ENCODE results near the gene CRYM.
"Not testable (repeated sequence)": the region's sequence is repeated elsewhere in the genome, so short reads cannot be mapped to it uniquely, and the experiment has no call there.

The CRYM gene

DNA sequence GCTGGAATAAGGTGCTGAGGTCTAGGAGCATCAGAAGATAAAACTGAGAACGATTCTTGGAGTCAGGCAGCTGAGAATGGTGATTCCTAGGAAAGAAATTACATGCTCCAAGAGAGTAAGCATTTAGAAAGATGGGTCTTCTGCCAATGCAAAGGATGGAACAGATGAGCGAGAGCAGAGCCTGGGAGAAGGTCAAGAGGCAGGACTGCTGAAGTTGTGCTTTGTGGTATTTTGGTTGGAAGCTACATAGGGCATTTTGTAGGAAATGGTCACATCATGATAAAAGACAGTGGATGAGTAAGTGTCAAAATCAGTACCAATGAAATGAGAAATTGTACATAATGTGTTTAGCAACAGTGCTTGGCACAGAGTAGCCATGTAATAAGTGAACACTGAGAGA is 1.4 kb upstream of the CRYM start:
- no peak for ATAC-seq
- no peak for DNase-seq

DNA sequence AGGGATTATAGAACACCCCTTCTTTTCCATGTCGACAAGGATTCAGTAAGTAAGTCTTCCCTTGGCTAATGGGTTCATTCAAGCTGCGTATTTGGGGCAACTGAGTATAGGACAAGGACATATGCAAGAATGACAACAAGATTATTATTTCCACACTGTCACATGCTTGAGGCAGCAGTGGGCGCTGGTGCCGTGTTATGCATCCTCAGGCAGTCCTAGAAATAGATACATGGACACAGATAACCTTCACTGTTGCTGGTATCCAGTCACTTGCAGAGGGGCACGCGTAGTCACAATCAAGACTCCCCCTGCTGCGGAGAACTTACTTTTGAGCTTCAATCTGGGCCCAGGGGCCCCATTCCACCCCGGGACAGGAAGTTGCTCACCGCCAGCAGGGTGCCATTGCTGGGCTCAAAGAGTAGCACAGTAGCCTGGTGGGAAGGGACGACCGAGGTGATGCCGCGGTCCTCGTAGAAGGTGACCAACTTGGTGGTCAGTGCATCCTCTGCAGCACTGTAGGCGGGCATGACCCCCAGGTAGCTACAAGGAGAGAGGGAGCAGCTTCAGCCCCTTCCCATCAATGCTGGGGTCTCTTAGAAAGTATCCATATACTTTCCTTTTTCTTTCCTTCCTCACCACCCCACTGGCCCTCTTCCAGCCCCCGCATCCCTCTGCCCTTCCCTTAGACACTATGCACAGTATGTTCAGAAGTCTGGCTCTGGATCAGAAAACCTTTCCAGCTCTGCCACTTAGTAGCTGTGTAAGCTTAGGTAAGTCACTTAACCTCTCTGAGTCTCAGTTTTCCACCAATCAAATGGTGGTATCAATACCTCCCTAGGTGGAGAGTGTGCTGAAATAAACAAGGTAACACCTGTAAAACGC is 804 bp downstream of the CRYM start:
- no peak for DNase-seq
- ATAC-seq = no peak

- DNase-seq = no peak
- no peak for ATAC-seq
These were observed 2.0 kb downstream of the CRYM start for GRCh38 chr16:21276090-21276489.

- ATAC-seq (no peak), DNase-seq (no peak)
These were observed 2.6 kb downstream of the CRYM start for GRCh38 chr16:21275529-21275928.

- no peak for ATAC-seq
- no peak for DNase-seq
These were observed 3.8 kb downstream of the CRYM start for GRCh38 chr16:21274172-21274726.

GRCh38 chr16:21272763-21273162 is 5.3 kb downstream of the CRYM start:
- ATAC-seq, DNase-seq: not testable (repeated sequence)

GRCh38 chr16:21272253-21272652 is 5.8 kb downstream of the CRYM start:
- ATAC-seq = no peak
- DNase-seq = no peak

GRCh38 chr16:21268236-21268635 is 9.9 kb downstream of the CRYM start:
- no peak for ATAC-seq

GRCh38 chr16:21267298-21267697 is 10.8 kb downstream of the CRYM start:
- ATAC-seq = no peak
- no peak for DNase-seq

More at GRCh38 chr16:21268236-21268635, 9.9 kb downstream of the CRYM start:
- DNase-seq = no peak

DNA sequence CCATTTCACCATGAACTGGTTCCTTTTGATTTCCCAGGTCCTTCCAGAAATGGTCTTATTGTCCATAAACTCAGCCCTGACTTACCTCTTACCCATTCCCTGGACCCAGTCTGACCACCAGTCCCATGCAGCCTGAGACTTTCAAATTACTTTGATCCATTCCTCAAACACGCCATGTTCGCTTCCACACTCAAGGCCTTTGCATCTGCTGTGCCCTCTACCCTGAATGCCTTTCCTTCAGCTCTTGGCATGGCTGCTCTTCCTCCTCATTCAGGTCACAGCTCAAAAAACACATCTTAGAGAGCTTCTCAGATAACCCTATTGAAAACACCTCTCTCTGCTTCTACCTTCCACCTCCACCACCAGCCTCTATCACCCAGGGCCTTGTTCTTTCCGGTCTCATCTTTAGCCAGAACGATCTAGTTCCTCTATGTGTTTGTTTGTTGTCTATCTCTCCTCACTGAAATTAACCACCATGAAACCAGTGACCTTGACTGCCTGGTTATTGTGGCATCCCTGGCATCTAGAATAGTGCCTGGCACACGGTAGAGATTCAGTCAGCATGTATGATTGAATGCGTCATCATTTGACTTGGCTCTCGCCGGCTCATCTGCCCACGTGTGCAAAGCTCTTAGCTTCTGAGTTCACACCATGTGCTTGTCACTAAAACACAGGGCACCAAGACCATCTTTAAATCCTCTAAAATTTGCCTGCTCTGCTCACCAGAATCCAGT is 12.8 kb downstream of the CRYM start:
- DNase-seq (no peak), ATAC-seq (no peak)

DNA sequence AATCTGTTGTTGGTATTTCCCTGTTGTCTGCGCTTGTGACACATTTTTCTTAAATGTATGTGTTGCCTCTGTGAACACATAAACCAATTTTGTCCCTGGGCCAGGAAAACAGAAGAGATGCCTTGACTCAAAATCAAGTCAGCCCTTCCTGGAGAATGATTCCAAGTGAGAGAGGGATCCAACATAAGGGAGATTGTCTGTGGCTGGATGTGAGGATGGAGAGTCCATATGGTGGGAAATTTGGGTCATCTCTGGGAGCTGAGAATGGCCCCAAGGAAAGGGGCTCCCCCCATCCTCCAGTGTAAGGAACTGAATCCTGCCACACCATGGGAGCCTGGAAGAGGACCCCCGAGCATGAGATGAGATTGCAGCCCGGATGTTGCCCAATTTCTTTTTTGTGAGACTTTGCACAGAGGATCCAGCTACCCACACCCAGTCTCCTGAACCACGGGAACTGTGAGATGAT is 13.5 kb downstream of the CRYM start:
- no peak for DNase-seq
- ATAC-seq = no peak

- ATAC-seq = no peak
These were observed 14.2 kb downstream of the CRYM start for GRCh38 chr16:21263640-21264570.

DNA sequence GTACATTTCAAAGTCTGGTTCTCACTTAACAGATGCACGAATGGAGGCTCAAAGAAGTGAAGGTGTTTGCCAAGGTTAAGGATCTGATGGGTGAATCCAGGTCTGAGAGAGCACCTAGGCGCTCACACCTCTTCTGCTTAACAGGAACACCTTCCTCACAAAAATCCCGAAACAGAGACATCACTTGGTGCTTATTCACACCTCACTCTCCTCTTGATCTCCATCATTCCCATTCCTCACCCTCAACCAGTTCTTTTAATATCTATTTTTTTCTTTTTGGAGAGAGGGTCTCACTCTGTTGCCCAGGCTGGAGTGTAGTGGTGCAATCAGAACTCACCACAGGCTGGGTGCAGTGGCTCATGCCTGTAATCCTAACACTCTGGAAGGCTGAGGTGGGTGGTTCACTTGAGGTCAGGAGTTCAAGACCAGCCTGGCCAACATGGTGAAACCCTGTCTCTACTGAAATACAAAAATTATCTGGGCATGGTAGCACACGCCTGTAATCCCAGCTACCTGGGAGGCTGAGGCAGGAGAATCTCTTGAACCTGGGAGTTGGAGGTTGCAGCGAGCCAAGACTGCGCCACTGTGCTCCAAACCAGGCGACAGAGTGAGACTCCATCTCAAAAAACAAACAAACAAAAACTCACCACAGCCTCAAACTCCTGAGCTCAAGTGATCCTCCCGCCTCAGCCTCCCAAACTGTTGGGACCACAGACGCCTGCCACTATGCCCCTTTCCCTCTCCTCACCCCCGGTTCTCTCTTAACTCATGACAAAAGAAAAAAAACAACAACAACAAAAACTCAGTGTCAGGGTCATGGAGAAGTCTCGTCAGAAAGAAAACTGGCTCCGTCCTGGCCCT is 15.1 kb downstream of the CRYM start:
- no peak for ATAC-seq
- DNase-seq = no peak

More at GRCh38 chr16:21263640-21264570, 14.2 kb downstream of the CRYM start:
- no peak for DNase-seq

DNA sequence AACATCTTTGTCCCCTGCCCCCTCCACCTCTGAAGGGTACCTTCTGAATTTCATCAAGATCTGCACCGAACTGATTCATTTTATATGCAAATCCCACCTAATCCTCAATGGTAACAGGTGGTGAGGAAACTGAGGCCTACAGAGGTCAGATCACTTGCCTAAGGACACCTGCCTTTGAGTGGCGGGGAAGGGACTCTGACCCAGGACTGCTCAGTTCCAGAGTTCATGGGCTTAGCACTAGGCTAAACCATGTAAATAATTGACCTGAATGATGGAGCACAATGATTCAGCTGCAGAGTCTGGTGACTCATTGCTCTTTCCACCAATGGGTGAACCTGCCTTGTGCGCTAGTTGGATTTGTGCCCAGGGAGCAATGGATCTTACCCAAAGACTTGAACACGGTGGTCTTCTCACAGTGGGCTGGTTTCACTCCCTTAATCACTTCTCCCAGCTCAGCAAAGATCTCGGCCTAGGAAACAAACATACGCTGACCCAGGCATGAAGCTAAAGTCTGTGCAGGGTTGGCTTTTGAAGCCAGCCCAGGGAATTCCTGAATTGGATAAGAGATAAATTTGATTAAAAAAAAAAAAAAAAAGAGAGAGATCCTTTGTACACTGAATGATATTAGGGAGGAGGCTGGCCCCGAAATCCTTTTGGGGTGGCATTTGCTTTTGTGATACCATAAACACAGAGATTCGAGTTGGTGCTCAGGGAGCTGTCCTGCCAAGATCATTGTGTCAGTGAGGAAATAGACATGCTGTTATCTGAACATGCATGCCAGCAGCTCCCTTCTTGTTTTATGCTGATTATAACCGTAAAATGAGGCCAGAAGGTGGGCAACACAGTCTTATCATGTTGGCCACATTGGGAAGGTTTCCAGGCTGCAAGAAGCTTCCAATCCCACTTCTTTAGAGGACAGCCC is 17.0 kb downstream of the CRYM start:
- no peak for DNase-seq

GRCh38 chr16:21257284-21257683 is 20.8 kb downstream of the CRYM start:
- ATAC-seq (no peak), DNase-seq (no peak)

More for the DNA sequence above, 17.0 kb downstream of the CRYM start:
- no peak for ATAC-seq

GRCh38 chr16:21256636-21257035 is 21.5 kb downstream of the CRYM start:
- ATAC-seq (no peak), DNase-seq (no peak)

GRCh38 chr16:21253470-21253869 is 24.6 kb downstream of the CRYM start:
- DNase-seq = no peak
- ATAC-seq = no peak

GRCh38 chr16:21250072-21250923 is 27.8 kb downstream of the CRYM start:
- ATAC-seq = no peak
- DNase-seq = no peak

- ATAC-seq = not testable (repeated sequence)
These were observed 29.9 kb downstream of the CRYM start for GRCh38 chr16:21248179-21248578.

More at GRCh38 chr16:21248179-21248578, 29.9 kb downstream of the CRYM start:
- DNase-seq = not testable (repeated sequence)
